ENCODE results near the gene OR13C4. TPM values are rescaled to one million over a fixed set of nuclear protein-coding genes. Genes with fewer than 3 reads are reported as not detected.

OR13C4 gene
- polyA plus RNA-seq, 1 donor from 2014 or later, result not detected

DNA sequence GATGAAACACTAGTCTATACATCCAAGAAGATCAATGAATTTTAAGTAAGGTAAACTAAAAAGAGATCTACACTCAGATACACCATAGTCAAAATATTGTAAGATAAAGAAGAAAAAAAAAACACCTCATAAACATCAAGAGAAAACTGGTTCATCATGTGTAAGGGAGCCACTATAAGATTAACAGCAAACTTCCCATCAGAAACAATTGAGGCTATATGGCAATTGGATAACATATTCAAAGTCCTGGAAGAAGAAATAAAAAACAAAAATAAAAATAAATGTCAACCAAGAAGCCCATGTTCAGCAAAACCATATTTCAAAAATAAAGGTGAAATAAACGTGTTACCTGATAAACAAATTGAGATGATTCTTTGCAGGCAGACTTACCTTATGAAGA lies 45.6 kb upstream of the OR13C4 start:
- H3K27me3 ChIP-seq (ENCODE audit: insufficient read depth, low read depth, low read length), result no peaks in the 10 kb centered on the region
- H4K20me1 ChIP-seq (ENCODE audit: insufficient read depth), result no peaks in the 10 kb centered on the region
- H3K4me2 ChIP-seq (ENCODE audit: low read length), result no peak overlapping the region
- H2AFZ ChIP-seq (ENCODE audit: low read depth, low read length), result no peak overlapping the region
- H3F3A ChIP-seq (ENCODE audit: insufficient read depth, low read length, poor library complexity, severe bottlenecking), result no peaks in the 10 kb centered on the region
- H3K79me2 ChIP-seq (replicated peaks; ENCODE audit: insufficient read depth, low read length), result no peaks in the 10 kb centered on the region
- no peaks in the 10 kb centered on the region for H3K9me2 ChIP-seq (ENCODE audit: insufficient read depth, low read length)
- H3K9ac ChIP-seq (ENCODE audit: low read length), result no peak overlapping the region
- H3K4me3 ChIP-seq (ENCODE audit: low read length), result no peak overlapping the region
- H3K36me3 ChIP-seq (ENCODE audit: insufficient read depth, low read length), result no peaks in the 10 kb centered on the region
- no peaks in the 10 kb centered on the region for H3K9me3 ChIP-seq (ENCODE audit: low read length)
- TF ChIP-seq TAF1 (IDR thresholded peaks at IDR 0.05; ENCODE audit: low read depth) (no peak), SMC3 (conservative IDR thresholded peaks at IDR 0.05; ENCODE audit: poor library complexity) (no peak), EP300 (conservative IDR thresholded peaks at IDR 0.05; ENCODE audit: poor library complexity, severe bottlenecking) (no peak), EZH2 (IDR thresholded peaks at IDR 0.05; ENCODE audit: borderline replicate concordance, insufficient read depth, low read length, poor library complexity, severe bottlenecking) (no peak), POLR2AphosphoS5 (IDR thresholded peaks at IDR 0.05) (no peak), MXI1 (conservative IDR thresholded peaks at IDR 0.05; ENCODE audit: poor library complexity, severe bottlenecking) (no peak), CTCF (IDR thresholded peaks at IDR 0.05; ENCODE audit: poor library complexity, severe bottlenecking) (no peak), RAD21 (conservative IDR thresholded peaks at IDR 0.05) (no peak)
- TF ChIP-seq, protein P1, sequence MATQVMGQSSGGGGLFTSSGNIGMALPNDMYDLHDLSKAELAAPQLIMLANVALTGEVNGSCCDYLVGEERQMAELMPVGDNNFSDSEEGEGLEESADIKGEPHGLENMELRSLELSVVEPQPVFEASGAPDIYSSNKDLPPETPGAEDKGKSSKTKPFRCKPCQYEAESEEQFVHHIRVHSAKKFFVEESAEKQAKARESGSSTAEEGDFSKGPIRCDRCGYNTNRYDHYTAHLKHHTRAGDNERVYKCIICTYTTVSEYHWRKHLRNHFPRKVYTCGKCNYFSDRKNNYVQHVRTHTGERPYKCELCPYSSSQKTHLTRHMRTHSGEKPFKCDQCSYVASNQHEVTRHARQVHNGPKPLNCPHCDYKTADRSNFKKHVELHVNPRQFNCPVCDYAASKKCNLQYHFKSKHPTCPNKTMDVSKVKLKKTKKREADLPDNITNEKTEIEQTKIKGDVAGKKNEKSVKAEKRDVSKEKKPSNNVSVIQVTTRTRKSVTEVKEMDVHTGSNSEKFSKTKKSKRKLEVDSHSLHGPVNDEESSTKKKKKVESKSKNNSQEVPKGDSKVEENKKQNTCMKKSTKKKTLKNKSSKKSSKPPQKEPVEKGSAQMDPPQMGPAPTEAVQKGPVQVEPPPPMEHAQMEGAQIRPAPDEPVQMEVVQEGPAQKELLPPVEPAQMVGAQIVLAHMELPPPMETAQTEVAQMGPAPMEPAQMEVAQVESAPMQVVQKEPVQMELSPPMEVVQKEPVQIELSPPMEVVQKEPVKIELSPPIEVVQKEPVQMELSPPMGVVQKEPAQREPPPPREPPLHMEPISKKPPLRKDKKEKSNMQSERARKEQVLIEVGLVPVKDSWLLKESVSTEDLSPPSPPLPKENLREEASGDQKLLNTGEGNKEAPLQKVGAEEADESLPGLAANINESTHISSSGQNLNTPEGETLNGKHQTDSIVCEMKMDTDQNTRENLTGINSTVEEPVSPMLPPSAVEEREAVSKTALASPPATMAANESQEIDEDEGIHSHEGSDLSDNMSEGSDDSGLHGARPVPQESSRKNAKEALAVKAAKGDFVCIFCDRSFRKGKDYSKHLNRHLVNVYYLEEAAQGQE (IDR thresholded peaks at IDR 0.05; ENCODE audit: borderline replicate concordance), result no peak
- H3K27ac ChIP-seq (ENCODE audit: low read length), result no peak overlapping the region

DNA sequence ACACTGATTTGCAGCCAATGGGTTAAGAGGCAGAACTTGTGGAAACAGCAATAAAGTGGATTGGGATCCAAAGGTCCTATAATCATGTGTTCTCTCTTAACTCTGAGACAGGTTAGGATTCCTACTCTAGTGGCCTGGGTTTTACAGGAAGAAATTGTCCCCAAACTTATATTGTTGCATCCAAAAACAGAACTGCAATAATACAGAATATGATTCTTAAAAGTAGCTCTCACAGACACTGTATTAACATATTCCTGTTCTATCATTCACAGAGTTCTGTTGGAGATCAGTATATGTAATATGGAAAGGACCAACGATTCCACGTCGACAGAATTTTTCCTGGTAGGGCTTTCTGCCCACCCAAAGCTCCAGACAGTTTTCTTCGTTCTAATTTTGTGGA lies 41.9 kb upstream of the OR13C4 start, which contains the start of gene OR13C8:
Gene OR13C8 (plus strand): TSS at position 301 of the 400 bp plus-strand sequence. CDS start 0 bp downstream, at position 301.
- Histone ChIP-seq H3K9ac (ENCODE audit: low read length) (no peak within 1 kb of the TSS), H3K9me2 (ENCODE audit: insufficient read depth, low read length) (no peaks in the 10 kb centered on the region), H3K4me2 (ENCODE audit: low read length) (no peak within 1 kb of the TSS), H3K36me3 (ENCODE audit: insufficient read depth, low read length) (no peaks in the 10 kb centered on the region), H4K20me1 (ENCODE audit: insufficient read depth) (no peaks in the 10 kb centered on the region), H3K27me3 (ENCODE audit: insufficient read depth, low read depth, low read length) (no peaks in the 10 kb centered on the region), H3K4me3 (ENCODE audit: low read length) (no peak within 1 kb of the TSS), H2AFZ (ENCODE audit: low read depth, low read length) (no peak within 1 kb of the TSS), H3K9me3 (ENCODE audit: low read length) (no peaks in the 10 kb centered on the region), H3F3A (ENCODE audit: insufficient read depth, low read length, poor library complexity, severe bottlenecking) (no peaks in the 10 kb centered on the region), H3K27ac (ENCODE audit: low read length) (no peak within 1 kb of the TSS), H3K79me2 (replicated peaks; ENCODE audit: insufficient read depth, low read length) (no peaks in the 10 kb centered on the region)
- TF ChIP-seq CTCF (IDR thresholded peaks at IDR 0.05; ENCODE audit: poor library complexity, severe bottlenecking) (no peak), MXI1 (conservative IDR thresholded peaks at IDR 0.05; ENCODE audit: poor library complexity, severe bottlenecking) (no peak), SMC3 (conservative IDR thresholded peaks at IDR 0.05; ENCODE audit: poor library complexity) (no peak), RAD21 (conservative IDR thresholded peaks at IDR 0.05) (no peak), EP300 (conservative IDR thresholded peaks at IDR 0.05; ENCODE audit: poor library complexity, severe bottlenecking) (no peak), POLR2AphosphoS5 (IDR thresholded peaks at IDR 0.05) (no peak), EZH2 (IDR thresholded peaks at IDR 0.05; ENCODE audit: borderline replicate concordance, insufficient read depth, low read length, poor library complexity, severe bottlenecking) (no peak), TAF1 (IDR thresholded peaks at IDR 0.05; ENCODE audit: low read depth) (no peak)
- TF ChIP-seq, protein P1 (IDR thresholded peaks at IDR 0.05; ENCODE audit: borderline replicate concordance), result no peak
